ENCODE measurements around the gene GLE1.
"Not testable (repeated sequence)": the region's sequence is repeated elsewhere in the genome, so short reads cannot be mapped to it uniquely, and the experiment has no call there.

Gene GLE1

DNA sequence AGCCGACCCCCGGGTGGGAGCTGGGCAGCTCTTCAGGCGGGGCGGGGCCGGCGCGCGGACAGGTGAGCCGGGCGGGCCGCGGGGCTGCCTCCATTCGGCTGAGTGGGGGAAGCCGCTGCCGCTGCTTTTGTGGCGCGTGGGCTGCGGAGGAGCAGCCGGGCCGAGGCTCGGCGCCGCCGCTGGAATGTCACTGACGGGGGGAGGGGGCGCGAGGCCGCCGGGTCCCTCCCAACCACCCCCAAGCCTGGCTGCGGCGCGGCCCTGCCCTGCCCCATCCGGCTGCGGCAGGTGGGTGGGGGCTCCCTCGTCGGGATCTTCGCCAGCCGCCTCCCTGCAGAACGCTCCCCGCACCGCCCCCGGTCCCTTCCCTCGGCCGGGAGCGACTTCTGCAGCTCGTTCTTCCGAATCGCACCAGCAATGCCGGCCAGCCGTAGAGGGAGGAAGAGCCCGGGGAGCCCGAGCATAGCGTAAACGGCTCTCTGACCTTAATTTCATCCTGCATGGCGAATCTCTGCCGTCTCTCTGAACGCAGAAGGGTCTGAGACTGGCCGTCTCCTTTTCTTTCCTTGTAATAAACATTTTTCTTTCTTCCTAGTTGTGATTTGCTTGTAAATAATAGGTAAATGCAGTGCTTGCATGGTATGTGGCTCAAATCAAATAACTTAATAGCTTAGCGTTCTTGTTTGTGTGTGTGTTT lies 48.4 kb downstream of the GLE1 start:
- DNase-seq (ENCODE audit: low spot score), result peak; percentile 38

DNA sequence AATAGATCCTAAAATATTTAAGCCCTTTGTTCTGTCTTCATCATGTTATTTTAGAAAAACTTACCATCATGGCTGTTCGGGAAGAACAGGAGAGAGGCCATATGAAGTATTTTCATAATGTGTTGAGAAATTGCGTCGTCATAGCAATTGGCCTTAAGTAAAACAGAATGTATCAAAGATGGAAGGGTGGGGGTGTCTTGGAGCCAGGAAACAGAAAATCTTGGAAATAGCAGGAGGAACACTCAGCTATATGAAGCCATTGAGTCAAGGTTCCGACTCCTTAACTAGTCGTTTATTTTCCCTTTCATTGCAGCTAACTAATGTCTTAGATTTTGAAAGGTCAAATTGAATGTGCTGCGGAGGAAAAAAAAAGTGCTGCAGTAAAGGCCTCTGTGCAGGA lies 49.2 kb downstream of the GLE1 start:
- DNase-seq (ENCODE audit: low spot score), result no peak

DNA sequence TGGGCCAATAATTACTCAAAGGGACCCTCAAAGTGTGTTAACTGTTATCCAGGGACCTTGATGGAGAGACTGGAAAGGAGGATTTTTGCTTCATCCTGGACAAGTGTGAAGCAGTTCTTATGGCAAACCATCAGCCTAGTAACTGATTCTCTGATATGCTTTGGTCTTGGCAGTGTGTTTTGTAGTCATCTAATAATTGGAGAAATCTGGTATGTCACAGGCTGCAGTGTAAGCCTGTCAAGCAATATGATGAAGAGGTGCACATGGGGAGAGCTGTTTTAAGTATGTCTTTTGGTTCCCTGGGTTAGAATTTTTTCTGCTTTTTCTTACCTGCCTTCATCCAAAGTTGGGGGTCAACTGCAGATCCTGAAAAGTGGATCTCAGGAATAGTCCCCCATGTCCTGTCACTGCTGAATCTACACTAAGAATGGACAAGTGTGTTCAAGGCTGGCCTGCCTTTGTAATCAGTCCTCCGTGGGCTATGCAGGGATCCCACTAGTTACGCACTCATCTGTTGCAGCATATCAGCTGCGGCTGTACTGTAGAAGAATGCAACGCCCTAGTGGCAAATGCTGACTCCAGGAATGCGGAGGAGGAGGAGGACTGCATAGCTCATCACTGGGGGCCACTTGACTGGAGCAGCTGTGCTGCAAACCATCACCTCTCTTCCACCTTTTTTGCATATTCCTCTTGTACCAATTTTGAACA lies 49.8 kb downstream of the GLE1 start:
- no peak for DNase-seq (ENCODE audit: low spot score)

DNA sequence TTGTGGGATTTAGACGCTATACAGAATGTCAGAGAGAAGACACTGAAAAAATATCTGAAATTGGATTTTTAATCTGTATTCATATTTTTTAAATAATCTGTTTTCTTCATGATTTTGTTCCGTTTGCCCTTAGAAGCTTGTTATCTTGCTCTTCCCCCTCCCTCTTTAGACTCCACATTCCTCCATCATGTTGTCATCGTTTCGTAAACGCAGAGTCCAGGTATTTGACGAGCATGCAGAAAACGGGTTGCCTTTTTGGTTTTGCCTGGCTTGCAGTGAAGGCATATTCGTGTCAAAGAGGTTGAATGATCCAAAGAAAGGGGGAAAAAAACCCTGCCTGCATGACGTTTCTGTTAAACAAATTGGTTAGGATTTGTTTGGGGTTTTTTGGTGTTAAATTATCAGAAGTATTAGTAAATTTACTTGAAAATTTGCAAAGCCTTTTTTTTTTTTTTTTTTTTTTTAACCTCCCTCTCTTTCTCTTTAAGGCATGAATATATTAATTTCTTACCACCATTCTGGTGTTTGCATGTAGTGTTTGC lies 50.7 kb downstream of the GLE1 start:
- no peak for DNase-seq (ENCODE audit: low spot score)

DNA sequence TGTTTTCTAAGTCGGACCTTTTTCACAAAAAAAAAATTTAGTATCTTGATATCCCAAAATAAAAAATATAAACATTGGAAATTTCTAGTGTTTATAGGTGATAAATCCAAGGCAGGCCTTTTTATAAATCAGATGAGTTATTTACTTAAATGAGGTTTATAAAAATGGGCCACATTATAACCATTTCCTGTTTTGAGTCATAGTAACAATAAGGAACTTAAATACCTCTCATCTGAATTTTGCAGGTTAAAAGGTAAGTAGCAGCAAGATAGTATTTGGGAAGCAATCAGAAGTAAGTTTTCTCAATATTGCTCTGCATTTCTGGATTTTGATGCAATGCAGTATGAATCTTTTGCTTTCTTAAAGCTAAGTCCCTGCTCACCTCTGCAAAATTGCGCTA lies 51.8 kb downstream of the GLE1 start:
- DNase-seq (ENCODE audit: low spot score), result no peak

DNA sequence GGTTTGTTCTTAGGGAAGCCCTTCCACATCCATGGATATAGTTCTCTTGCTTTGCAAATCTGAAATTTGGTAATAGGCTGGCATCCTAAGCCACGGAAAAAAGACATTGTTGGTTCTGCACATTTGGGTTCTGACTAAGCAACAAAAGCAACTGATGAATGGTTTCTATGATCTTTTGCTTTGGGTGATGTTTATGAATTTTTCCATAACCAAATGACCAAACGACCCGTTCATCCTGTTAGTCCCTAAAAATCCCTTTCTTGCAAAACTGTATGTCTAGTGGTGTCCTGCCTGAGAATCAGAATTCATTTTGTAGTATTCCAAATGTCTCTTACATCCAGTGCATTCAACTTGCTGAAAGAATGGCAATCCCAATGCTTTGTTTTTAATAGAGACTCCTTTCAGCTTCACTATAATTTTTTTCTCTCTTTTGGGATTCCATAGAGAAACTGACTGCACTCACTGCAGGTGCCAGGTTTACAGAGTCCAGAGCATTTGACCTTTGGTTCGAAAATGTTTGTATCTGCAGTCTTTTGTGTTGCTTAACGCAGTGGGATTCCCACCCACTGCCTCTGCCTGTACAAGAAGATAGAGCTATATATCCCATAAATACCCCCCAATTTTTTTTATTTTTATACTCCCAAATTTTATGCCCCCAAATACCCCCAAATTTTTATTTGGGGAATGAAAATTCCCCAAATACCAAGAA lies 52.6 kb downstream of the GLE1 start:
- DNase-seq (ENCODE audit: low spot score), result no peak

DNA sequence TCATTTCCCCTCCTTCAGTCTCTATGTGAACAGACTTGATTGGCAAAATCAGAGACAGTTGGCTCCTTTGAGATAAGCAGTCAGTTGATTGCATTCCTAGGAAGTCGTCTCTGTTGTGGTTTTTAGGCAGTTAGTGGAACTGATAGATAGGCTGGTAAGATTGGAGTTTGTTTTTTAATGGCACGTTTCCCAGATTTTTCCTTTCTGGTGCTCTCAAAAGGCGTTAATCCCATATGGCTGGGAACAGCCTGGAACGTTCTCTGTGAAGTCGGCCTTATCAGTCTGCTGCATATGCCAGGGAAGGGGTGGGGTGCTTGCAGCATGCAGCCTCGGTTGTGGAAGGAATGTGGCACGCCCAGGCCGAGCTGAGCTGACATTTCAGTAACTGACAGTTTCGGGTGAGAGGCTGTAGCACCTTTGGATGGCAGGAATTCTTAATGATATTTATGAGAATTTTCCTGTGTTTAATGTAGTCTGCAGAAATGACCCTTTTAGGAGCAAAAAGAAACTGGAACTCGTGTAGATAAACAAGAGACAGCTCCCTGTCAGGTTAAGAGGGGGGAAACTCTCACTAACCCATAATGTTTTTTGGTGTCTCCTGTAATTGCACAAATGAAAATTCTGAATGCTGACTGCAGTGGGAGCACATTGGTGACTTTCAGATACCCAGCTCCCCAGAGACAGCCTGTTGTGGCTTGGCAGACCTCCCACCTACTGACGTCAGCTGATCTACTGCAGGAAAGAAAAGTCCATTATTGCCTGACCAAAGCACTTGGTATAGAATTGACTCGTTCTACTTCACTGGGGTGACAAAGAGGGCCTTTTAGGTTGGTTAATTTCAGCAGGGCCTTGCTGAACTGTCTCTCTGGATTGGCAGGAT lies 54.2 kb downstream of the GLE1 start:
- DNase-seq (ENCODE audit: low spot score), result no peak

DNA sequence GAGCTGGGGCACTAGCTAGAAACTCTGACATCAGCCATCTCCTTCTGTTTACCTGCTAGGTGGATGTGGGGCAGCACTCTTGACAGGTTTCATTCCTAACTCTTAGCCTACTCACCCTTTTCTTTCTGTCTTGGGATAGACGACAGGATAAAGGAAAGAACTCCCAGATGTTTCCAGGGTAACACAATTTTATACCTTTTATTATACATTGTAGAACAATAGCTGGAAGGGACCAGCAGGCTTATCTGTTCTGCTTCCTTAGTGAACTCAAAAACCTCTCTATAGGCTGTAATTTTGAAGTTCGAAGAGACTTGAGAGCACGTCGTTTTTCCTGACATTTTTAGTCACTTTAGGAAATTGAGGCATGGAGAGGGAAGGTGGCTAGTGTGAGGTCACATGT lies 61.1 kb downstream of the GLE1 start:
- DNase-seq (ENCODE audit: low spot score), result no peak

DNA sequence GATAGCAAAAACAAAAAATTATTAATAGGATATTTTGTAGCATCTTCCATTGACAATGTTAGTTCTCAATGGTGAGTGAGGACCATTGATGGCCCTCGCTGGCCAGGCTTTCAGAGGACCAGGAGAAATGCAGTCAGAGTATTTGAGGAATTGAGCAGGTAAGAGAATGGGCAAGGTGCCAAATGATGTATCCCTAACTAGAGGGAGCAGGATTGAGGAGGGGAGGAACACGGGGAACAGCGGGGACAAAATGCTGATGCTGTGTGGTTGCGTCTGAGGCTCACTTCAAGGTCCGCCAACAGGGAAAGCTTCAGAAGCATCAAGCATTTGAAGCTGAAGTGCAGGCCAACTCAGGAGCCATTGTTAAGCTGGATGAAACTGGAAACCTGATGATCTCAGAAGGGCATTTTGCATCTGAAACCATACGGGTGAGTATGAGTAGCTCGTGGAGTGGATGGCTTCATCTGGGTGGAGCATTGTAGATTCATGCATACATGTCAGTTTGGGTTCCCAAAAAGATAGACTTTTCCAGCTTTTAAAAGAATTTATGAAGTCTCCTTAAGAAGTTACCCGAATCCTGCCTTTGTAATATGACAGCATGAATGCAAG lies 64.1 kb downstream of the GLE1 start:
- DNase-seq (ENCODE audit: low spot score), result no peak

DNA sequence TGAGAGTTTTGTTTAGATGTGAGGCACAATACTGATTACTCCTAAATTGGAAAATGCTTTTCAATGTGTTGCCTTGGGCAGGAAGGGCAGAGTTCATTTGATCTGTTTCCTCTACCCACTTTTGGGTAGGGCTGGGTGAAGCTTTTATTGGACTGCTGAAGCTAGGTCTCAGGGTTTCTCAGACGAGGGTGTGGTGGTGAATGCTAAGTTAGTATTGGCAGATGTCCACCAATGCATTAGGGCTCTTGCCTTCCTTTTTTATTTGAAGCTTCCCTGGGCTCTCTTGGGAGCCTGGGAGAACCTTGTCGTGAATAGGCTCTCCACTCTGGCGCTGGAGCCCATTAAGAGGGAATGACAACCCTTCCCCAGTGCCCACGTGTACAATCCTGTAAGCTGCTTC lies 71.0 kb downstream of the GLE1 start:
- DNase-seq (ENCODE audit: low spot score), result no peak

DNA sequence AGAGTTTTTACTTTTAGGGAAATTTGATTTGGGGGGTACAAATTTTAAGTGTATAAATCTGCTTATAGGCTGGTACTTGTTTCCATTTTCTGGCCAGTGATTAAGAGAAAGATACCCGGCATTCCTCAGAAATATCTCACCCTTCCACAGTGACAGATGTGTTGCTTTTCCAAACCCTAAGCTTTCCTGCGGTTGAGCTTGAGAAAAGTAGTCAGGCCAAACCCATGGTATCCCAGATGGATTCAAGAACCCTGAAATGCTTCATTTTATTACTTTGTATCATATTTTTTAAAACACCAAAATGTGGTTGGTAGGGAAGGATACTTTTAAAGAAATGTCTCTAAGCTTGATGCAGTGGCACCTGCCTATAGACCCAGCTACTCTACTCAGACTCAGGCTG lies 71.4 kb downstream of the GLE1 start:
- DNase-seq (ENCODE audit: low spot score), result no peak

DNA sequence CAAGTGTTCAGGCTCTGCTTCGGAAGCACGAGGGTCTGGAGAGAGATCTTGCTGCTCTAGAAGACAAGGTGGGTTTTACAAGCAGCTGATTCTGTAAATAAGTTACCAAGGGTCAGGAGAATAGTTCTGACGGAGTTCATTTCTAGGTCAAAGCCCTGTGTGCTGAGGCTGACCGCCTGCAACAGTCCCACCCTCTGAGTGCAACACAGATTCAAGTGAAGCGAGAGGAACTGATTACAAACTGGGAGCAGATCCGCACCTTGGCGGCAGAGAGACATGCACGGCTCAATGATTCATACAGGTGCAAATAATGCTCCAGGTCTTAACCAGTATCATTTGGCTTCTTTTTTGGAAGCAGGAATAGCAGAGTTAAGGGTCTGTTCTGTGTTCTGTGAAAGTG lies 72.7 kb downstream of the GLE1 start:
- no peak for DNase-seq (ENCODE audit: low spot score)

DNA sequence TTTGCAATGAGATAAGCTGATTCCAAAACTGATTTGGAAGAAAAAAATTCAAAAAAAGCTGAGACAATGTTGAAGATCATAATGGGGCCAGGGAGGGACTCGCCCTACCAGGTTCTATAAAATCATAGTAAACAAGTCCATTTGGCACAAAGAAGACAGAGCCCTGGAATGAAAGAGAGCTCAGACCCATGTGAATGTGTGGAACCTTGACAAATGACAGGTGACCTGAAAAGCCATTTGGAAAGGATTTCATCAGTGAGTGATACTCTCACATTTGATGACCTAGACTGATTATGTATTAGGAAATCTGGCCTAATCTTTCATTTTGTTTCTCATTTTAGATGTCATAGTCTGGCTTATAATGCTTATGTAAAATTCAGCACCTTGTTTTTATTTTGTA lies 74.7 kb downstream of the GLE1 start:
- DNase-seq (ENCODE audit: low spot score), result no peak

DNA sequence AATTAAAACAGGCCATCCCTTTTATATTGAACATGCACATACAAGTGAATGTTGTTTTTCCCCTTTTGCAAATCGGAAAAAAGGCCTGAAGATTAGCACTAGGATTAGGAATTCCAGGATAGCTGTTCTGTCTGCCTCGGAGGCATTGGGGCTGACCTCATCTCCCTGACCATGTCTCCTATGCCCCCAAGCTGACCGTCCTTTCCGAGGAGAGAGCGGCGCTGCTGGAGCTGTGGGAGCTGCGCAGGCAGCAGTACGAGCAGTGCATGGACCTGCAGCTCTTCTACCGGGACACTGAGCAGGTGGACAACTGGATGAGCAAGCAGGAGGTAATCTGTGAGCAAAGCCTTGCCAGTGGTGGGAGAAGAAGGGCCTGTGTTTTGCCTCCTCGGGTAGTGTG lies 76.2 kb downstream of the GLE1 start:
- DNase-seq (ENCODE audit: low spot score), result no peak

DNA sequence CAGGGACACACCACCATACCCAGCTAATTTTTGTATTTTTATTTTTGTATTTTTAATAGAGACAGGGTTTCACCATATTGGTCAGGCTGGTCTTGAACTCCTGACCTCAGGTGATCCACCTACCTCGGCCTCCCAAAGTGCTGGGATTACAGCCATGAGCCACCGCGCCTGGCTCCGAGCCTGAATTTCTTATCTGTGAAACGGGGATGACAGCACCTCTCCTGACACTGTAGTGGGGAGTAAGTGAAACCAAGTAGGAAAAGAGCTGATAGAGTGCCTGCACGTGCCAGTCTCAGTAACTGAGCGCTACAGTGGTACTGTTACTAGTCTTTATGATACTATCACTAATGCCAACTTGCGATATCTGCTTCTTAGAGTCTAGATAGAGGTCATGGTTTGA lies 80.6 kb downstream of the GLE1 start:
- DNase-seq (ENCODE audit: low spot score), result not testable (repeated sequence)

DNA sequence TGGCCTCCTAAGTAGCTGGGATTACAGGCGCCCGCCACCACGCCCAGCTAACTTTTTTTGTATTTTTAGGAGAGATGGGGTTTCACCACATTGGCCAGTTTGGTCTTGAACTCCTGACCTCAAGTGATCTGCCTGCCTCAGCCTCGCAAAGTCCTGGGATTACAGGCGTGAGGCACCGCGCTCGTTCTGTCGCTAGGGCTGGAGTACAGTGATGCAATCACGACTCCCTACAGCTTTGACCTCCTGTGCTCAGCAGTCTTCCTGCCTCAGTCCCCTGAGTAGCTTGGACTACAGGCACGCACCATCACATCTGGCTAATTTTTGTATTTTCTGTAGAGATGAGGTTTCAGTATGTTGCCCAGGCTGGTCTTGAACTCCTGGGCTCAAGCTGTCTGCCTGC lies 82.4 kb downstream of the GLE1 start:
- not testable (repeated sequence) for DNase-seq (ENCODE audit: low spot score)

DNA sequence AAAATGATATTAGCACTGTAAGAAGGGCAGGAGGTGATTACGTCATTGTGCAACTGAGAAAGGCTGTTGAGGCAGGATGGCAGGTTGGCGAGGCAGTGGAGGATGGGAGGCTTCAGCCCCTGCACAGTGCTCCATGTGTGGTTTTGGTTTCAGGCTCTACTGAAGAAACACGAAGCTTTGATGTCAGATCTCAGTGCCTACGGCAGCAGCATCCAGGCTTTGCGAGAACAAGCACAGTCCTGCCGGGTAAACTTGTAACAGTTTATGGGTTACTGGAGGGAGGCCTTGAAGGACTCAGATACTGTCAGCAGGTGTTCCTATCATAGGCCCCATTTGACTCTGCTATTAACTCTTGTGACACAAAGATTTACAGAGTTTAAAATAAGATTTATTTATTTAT lies 82.9 kb downstream of the GLE1 start:
- peak; percentile 10 for DNase-seq (ENCODE audit: low spot score)

DNA sequence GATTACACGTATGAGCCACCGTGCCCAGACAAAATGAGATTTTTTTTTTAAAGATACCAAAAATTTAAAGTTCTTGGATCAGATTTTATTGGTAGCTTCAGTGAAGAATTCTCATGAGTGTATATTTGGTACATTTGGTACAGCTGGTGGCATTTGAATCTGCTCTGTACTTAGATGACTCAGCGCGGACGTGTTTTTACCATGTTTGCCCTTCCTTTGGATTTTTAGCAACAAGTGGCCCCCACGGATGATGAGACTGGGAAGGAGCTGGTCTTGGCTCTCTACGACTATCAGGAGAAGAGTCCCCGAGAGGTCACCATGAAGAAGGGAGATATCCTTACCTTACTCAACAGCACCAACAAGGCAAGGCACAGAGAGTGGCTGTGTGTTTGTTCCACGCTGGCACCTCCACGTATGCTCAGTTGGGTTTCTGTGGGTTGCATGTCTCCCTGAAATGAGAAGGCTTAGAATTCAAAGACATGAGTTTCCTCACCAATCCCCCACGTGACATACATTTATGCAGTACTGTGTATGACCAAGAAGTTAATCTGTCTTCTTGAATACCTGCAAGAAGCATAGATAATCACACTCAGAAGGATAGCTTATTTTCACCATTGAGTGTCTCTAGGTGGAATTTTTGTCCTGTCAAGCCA lies 84.2 kb downstream of the GLE1 start:
- DNase-seq (ENCODE audit: low spot score), result no peak
